Activated CD4-positive, alpha-beta T cell treated with anti-CD3 and anti-CD28 coated beads, Interleukin-2, amount 10 ng/mL, durations not matched to agents 7 days and 5 days (primary cell): ENCODE data around the gene DEPDC5. TPM values are rescaled to one million over a fixed set of nuclear protein-coding genes. Genes with fewer than 3 reads are reported as not detected.

Source experiments
- CTCF ChIA-PET: fragments of 350-600 bp; sonication (Branson Sonifier 250); formaldehyde crosslinking; loops from one replicate; lab custom pipeline; 2021; ENCODE audit warnings: antibody characterized with exemption; lab: Charles Lee
- POLR2A ChIA-PET: fragments of 350-600 bp; sonication (Branson Sonifier 250); formaldehyde crosslinking; loops from one replicate; lab custom pipeline; 2021; ENCODE audit warnings: antibody characterized with exemption; lab: Charles Lee
- DNase-seq: peaks from one replicate; pipeline ENCODE4 v3.0.0-alpha.2; 2020
- H3K27ac Mint-ChIP-seq: one replicate; pipeline ENCODE4 v1.8.0; 2021; ENCODE audit warnings: mild to moderate bottlenecking, moderate library complexity, mixed read lengths
- H3K27me3 Mint-ChIP-seq: one replicate; pipeline ENCODE4 v1.8.0; 2021; ENCODE audit warnings: mixed read lengths
- H3K36me3 Mint-ChIP-seq: one replicate; pipeline ENCODE4 v1.8.0; 2021; ENCODE audit warnings: low read depth, mixed read lengths
- H3K4me1 Mint-ChIP-seq: one replicate; pipeline ENCODE4 v1.8.0; 2021; ENCODE audit warnings: mixed read lengths
- H3K4me3 Mint-ChIP-seq: one replicate; pipeline ENCODE4 v1.8.0; 2021; ENCODE audit warnings: mild to moderate bottlenecking, moderate library complexity, mixed read lengths
- H3K9me3 Mint-ChIP-seq: one replicate; pipeline ENCODE4 v1.8.0; 2021; ENCODE audit warnings: mixed read lengths
- total RNA-seq, 2 experiments: library from RNA; stranded (reverse); gene quantifications; one replicate each; pipeline ENCODE4 v1.2.3, GENCODE V29; 2021

Gene DEPDC5
- total RNA-seq, 2 experiments from 2014 or later: 39.5 to 41.1 TPM

- H3K9me3 Mint-ChIP-seq: no peaks in the 10 kb centered on the region
- H3K27ac Mint-ChIP-seq: no peak overlapping the region
- H3K4me3 Mint-ChIP-seq: no peak overlapping the region
- POLR2A ChIA-PET: no interaction called here
- H3K27me3 Mint-ChIP-seq: no peaks in the 10 kb centered on the region
- no peak for DNase-seq
- CTCF ChIA-PET: no interaction called here
- peaks cover 2% of the 10 kb centered on the region for H3K4me1 Mint-ChIP-seq
- peaks cover 49% of the 10 kb centered on the region for H3K36me3 Mint-ChIP-seq
Observed at GRCh38 chr22:31844941-31845340, 91.1 kb downstream of the DEPDC5 start.

GRCh38 chr22:31846161-31847115 is 92.6 kb downstream of the DEPDC5 start:
- no peaks in the 10 kb centered on the region for H3K9me3 Mint-ChIP-seq
- no peak overlapping the region for H3K4me3 Mint-ChIP-seq
- H3K27me3 Mint-ChIP-seq: no peaks in the 10 kb centered on the region
- H3K27ac Mint-ChIP-seq: no peak overlapping the region
- POLR2A ChIA-PET: no interaction called here
- no peaks in the 10 kb centered on the region for H3K4me1 Mint-ChIP-seq
- DNase-seq: no peak
- peaks cover 49% of the 10 kb centered on the region for H3K36me3 Mint-ChIP-seq
- CTCF ChIA-PET: interaction anchor here (1.0 to 1.3 kb wide), 2 partner anchors 9 to 19 kb away, joined by 3 read pairs; no protein-coding TSS in a partner anchor

GRCh38 chr22:31848411-31848810 is 94.6 kb downstream of the DEPDC5 start:
- ChIA-PET POLR2A (no interaction called here), CTCF (no interaction called here)
- Mint-ChIP-seq H3K4me3 (no peak overlapping the region), H3K27me3 (no peaks in the 10 kb centered on the region), H3K27ac (no peak overlapping the region), H3K9me3 (no peaks in the 10 kb centered on the region), H3K4me1 (no peaks in the 10 kb centered on the region), H3K36me3 (peaks cover 40% of the 10 kb centered on the region)
- no peak for DNase-seq

GRCh38 chr22:31850135-31850534 is 96.3 kb downstream of the DEPDC5 start:
- Mint-ChIP-seq H3K27me3 (no peaks in the 10 kb centered on the region), H3K4me1 (no peaks in the 10 kb centered on the region), H3K36me3 (peaks cover 34% of the 10 kb centered on the region), H3K4me3 (no peak overlapping the region), H3K9me3 (no peaks in the 10 kb centered on the region), H3K27ac (no peak overlapping the region)
- POLR2A ChIA-PET: no interaction called here
- no peak for DNase-seq
- CTCF ChIA-PET: no interaction called here

- H3K4me1 Mint-ChIP-seq: no peaks in the 10 kb centered on the region
- ChIA-PET POLR2A (no interaction called here), CTCF (no interaction called here)
- peaks cover 18% of the 10 kb centered on the region for H3K36me3 Mint-ChIP-seq
- no peak for DNase-seq
- H3K27me3 Mint-ChIP-seq: no peaks in the 10 kb centered on the region
- H3K9me3 Mint-ChIP-seq: no peaks in the 10 kb centered on the region
- H3K4me3 Mint-ChIP-seq: no peak overlapping the region
- H3K27ac Mint-ChIP-seq: peak overlapping the region; percentile 69
Observed at GRCh38 chr22:31852691-31853421, 99.0 kb downstream of the DEPDC5 start.

GRCh38 chr22:31853736-31854495 is 100.1 kb downstream of the DEPDC5 start:
- H3K27me3 Mint-ChIP-seq: no peaks in the 10 kb centered on the region
- no peak overlapping the region for H3K4me3 Mint-ChIP-seq
- CTCF ChIA-PET: interaction anchor here (0.6 kb wide), 1 partner anchor 312 kb away, joined by 3 read pairs; no protein-coding TSS in a partner anchor

GRCh38 chr22:31857247-31857646 is 103.4 kb downstream of the DEPDC5 start:
- ChIA-PET CTCF (interaction anchor here (0.6 to 1.6 kb wide), 4 partner anchors 14 to 160 kb away, joined by 3 to 5 read pairs (median 4); no protein-coding TSS in a partner anchor), POLR2A (interaction anchor here (0.5 kb wide), 1 partner anchor 116 kb away, joined by 3 read pairs; no protein-coding TSS in a partner anchor)
- Mint-ChIP-seq H3K4me3 (no peak overlapping the region), H3K36me3 (peaks cover 10% of the 10 kb centered on the region), H3K27ac (no peak overlapping the region), H3K9me3 (no peaks in the 10 kb centered on the region), H3K4me1 (peaks cover 5% of the 10 kb centered on the region), H3K27me3 (no peaks in the 10 kb centered on the region)
- DNase-seq: no peak

More at GRCh38 chr22:31853736-31854495, 100.1 kb downstream of the DEPDC5 start:
- Mint-ChIP-seq H3K27ac (no peak overlapping the region), H3K4me1 (no peaks in the 10 kb centered on the region), H3K36me3 (peaks cover 12% of the 10 kb centered on the region), H3K9me3 (no peaks in the 10 kb centered on the region)
- no peak for DNase-seq
- POLR2A ChIA-PET: no interaction called here

GRCh38 chr22:31861226-31861840 is 107.5 kb downstream of the DEPDC5 start:
- ChIA-PET POLR2A (no interaction called here), CTCF (no interaction called here)
- peaks cover 5% of the 10 kb centered on the region for H3K4me1 Mint-ChIP-seq
- no peak for DNase-seq
- no peak overlapping the region for H3K27ac Mint-ChIP-seq
- no peak overlapping the region for H3K4me3 Mint-ChIP-seq
- H3K27me3 Mint-ChIP-seq: no peaks in the 10 kb centered on the region
- H3K36me3 Mint-ChIP-seq: peaks cover 5% of the 10 kb centered on the region
- H3K9me3 Mint-ChIP-seq: no peaks in the 10 kb centered on the region

- CTCF ChIA-PET: no interaction called here
- no peaks in the 10 kb centered on the region for H3K9me3 Mint-ChIP-seq
- no peak overlapping the region for H3K4me3 Mint-ChIP-seq
- no peak for DNase-seq
- H3K4me1 Mint-ChIP-seq: peaks cover 4% of the 10 kb centered on the region
- POLR2A ChIA-PET: no interaction called here
- no peak overlapping the region for H3K27ac Mint-ChIP-seq
- peaks cover 9% of the 10 kb centered on the region for H3K36me3 Mint-ChIP-seq
- no peaks in the 10 kb centered on the region for H3K27me3 Mint-ChIP-seq
Observed at GRCh38 chr22:31866918-31867317, 113.1 kb downstream of the DEPDC5 start.

- no peak for DNase-seq
- H3K9me3 Mint-ChIP-seq: no peaks in the 10 kb centered on the region
- ChIA-PET CTCF (no interaction called here), POLR2A (no interaction called here)
- peaks cover 10% of the 10 kb centered on the region for H3K36me3 Mint-ChIP-seq
- H3K27ac Mint-ChIP-seq: no peak overlapping the region
- no peaks in the 10 kb centered on the region for H3K27me3 Mint-ChIP-seq
- peaks cover 4% of the 10 kb centered on the region for H3K4me1 Mint-ChIP-seq
- no peak overlapping the region for H3K4me3 Mint-ChIP-seq
Observed at GRCh38 chr22:31867386-31868153, 113.8 kb downstream of the DEPDC5 start.

GRCh38 chr22:31869739-31870138 is 115.9 kb downstream of the DEPDC5 start:
- CTCF ChIA-PET: no interaction called here
- Mint-ChIP-seq H3K27ac (no peak overlapping the region), H3K36me3 (peaks cover 19% of the 10 kb centered on the region)

More at GRCh38 chr22:31869739-31870138, 115.9 kb downstream of the DEPDC5 start:
- Mint-ChIP-seq H3K4me3 (no peak overlapping the region), H3K4me1 (peaks cover 4% of the 10 kb centered on the region), H3K27me3 (no peaks in the 10 kb centered on the region), H3K9me3 (no peaks in the 10 kb centered on the region)
- POLR2A ChIA-PET: no interaction called here
- DNase-seq: no peak
